Stimulated activated CD4-positive, alpha-beta T cell treated with anti-CD3 and anti-CD28 coated beads, Interleukin-1b, Interleukin-23, amount 100 ng/mL, for 24 hours (primary cell): ENCODE data around the gene KLRC3.
"Not testable (repeated sequence)": the region's sequence is repeated elsewhere in the genome, so short reads cannot be mapped to it uniquely, and the experiment has no call there.

ENCODE experiments used
- DNase-seq, 4 experiments: peaks; one replicate each; pipeline ENCODE4 v3.0.0-alpha.2; 2020; ENCODE audit warnings: low read depth in 4 of 4, low spot score in 1 of 4

KLRC3 gene

GRCh38 chr12:10400829-10401228 is 19.6 kb downstream of the KLRC3 start:
- DNase-seq: no peak

- DNase-seq: no peak
Observed at GRCh38 chr12:10398168-10398567, 22.2 kb downstream of the KLRC3 start.

GRCh38 chr12:10397296-10397695 is 23.1 kb downstream of the KLRC3 start:
- no peak for DNase-seq

- DNase-seq: not testable (repeated sequence)
Observed at GRCh38 chr12:10396176-10396575, 24.2 kb downstream of the KLRC3 start.

GRCh38 chr12:10395390-10395998 is 24.9 kb downstream of the KLRC3 start:
- no peak for DNase-seq

- DNase-seq: not testable (repeated sequence)
Observed at GRCh38 chr12:10394531-10395152, 25.8 kb downstream of the KLRC3 start.

- DNase-seq: no peak
Observed at GRCh38 chr12:10393291-10393690, 27.1 kb downstream of the KLRC3 start.

- DNase-seq: no peak
Observed at GRCh38 chr12:10392394-10392930, 27.9 kb downstream of the KLRC3 start.

GRCh38 chr12:10390991-10391390 is 29.4 kb downstream of the KLRC3 start:
- not testable (repeated sequence) for DNase-seq

GRCh38 chr12:10389904-10390303 is 30.5 kb downstream of the KLRC3 start, which contains the start of gene KLRK1:
Gene KLRK1 (minus strand): TSS chr12:10390041. CDS start chr12:10388810, 1,231 bp downstream.
- no peak for DNase-seq

- DNase-seq: no peak
Observed at GRCh38 chr12:10388624-10389413, 31.6 kb downstream of the KLRC3 start.

- DNase-seq: not testable (repeated sequence)
Observed at GRCh38 chr12:10387498-10387897, 32.9 kb downstream of the KLRC3 start.

GRCh38 chr12:10386857-10387256 is 33.5 kb downstream of the KLRC3 start:
- no peak for DNase-seq

- DNase-seq: no peak
Observed at GRCh38 chr12:10385166-10385613, 35.2 kb downstream of the KLRC3 start.

GRCh38 chr12:10384191-10384590 is 36.2 kb downstream of the KLRC3 start:
- DNase-seq: no peak

- no peak for DNase-seq
Observed at GRCh38 chr12:10381928-10382628, 38.3 kb downstream of the KLRC3 start.

GRCh38 chr12:10378737-10379136 is 41.7 kb downstream of the KLRC3 start:
- not testable (repeated sequence) for DNase-seq

GRCh38 chr12:10374624-10375018 is 45.8 kb downstream of the KLRC3 start:
- no peak for DNase-seq

GRCh38 chr12:10372559-10372958 is 47.8 kb downstream of the KLRC3 start:
- DNase-seq: no peak

GRCh38 chr12:10371893-10372535 is 48.4 kb downstream of the KLRC3 start:
- not testable (repeated sequence) for DNase-seq
